ENCODE measurements around the gene SLC9A3. TPM values are rescaled to one million over a fixed set of nuclear protein-coding genes. Genes with fewer than 3 reads are reported as not detected.

The SLC9A3 gene
- total and polyA plus RNA-seq, 2 of the 13 experiments (the other 11 are each of a cell fraction or from before 2014, with no cell fraction given): 1.5 to 1.8 TPM

DNA sequence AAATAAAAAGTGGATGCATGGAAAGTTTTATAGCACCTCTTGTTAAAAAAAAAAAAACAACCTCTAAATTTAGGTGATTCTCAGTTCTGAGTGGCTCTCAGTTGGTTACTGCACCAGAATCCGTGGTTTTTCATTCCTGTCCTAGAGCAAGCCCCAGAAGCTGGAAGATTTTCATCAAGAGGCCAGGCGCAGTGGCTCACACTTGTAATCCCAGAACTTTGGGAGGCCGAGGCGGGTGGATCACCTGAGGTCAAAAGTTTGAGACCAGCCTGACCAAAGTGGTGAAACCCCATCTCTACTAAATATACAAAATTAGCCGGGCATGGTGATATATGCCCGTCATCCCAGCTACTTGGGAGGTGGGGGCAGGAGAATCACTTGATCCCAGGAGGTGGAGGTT, 27.2 kb upstream of the SLC9A3 start:
- intact Hi-C loops (cut with micrococcal nuclease; ENCODE audit: unreplicated experiment): no loop called here

More for the DNA sequence above, 27.2 kb upstream of the SLC9A3 start:
- H3K27ac ChIP-seq (ENCODE audit: extremely low read length, insufficient read depth, low read length): no peak overlapping the region
- in situ Hi-C loops (cut with HindIII; ENCODE audit: extremely low pct_ligation_motif_present, low pct_unique_long_range_greater_than_20kb): no loop called here
- ATAC-seq (no peak), FAIRE-seq (no peak), DNase-seq (ENCODE audit: low spot score) (no peak)
- H3K79me2 ChIP-seq (ENCODE audit: insufficient read depth, low read length): no peaks in the 10 kb centered on the region
- H2AFZ ChIP-seq (ENCODE audit: low read length): no peak overlapping the region
- no peak overlapping the region for H3K9ac ChIP-seq (ENCODE audit: insufficient read depth, low read depth, low read length)
- H3K4me2 ChIP-seq (ENCODE audit: low read depth, low read length): no peak overlapping the region
- H3K4me1 ChIP-seq (ENCODE audit: insufficient read depth, low read length): peaks cover 20% of the 10 kb centered on the region
- no peaks in the 10 kb centered on the region for H3K36me3 ChIP-seq (replicated peaks in 1 of 2; ENCODE audit: control insufficient read depth in 1 of 2, insufficient read depth in 2 of 2, low read length in 2 of 2)
- peaks cover 8 to 28% of the 10 kb centered on the region in 2 experiments; a peak in 4 of 5 replicates for H3K27me3 ChIP-seq (ENCODE audit: control insufficient read depth in 1 of 2, insufficient read depth in 2 of 2, low read length in 2 of 2)
- H3K4me3 ChIP-seq (replicated peaks in 1 of 3; ENCODE audit: insufficient read depth in 1 of 3, low read depth in 2 of 3, low read length in 3 of 3): no peak overlapping the region
- no peaks in the 10 kb centered on the region for H4K20me1 ChIP-seq (ENCODE audit: insufficient read depth, low read length)
- no TSS peak for BruUV-seq (replicated peaks)
- POLR2A ChIA-PET: no interaction called here
- CTCF ChIA-PET (ENCODE audit: low intra/inter-chr PET ratio, low total read pairs): no interaction called here
- no peak for TF ChIP-seq ZNF547 (CRISPR knock-in tag; IDR thresholded peaks at IDR 0.05)
- no peak for TF ChIP-seq PAF1 (CRISPR knock-in tag; IDR thresholded peaks at IDR 0.05)
- TF ChIP-seq TP53 (CRISPR knock-in tag; conservative IDR thresholded peaks at IDR 0.05): no peak
- TF ChIP-seq ZSCAN9 (CRISPR knock-in tag; IDR thresholded peaks at IDR 0.05; ENCODE audit: borderline replicate concordance): no peak
- TF ChIP-seq ZBED4 (CRISPR knock-in tag; IDR thresholded peaks at IDR 0.05; ENCODE audit: borderline replicate concordance): no peak
- TF ChIP-seq, protein P1, sequence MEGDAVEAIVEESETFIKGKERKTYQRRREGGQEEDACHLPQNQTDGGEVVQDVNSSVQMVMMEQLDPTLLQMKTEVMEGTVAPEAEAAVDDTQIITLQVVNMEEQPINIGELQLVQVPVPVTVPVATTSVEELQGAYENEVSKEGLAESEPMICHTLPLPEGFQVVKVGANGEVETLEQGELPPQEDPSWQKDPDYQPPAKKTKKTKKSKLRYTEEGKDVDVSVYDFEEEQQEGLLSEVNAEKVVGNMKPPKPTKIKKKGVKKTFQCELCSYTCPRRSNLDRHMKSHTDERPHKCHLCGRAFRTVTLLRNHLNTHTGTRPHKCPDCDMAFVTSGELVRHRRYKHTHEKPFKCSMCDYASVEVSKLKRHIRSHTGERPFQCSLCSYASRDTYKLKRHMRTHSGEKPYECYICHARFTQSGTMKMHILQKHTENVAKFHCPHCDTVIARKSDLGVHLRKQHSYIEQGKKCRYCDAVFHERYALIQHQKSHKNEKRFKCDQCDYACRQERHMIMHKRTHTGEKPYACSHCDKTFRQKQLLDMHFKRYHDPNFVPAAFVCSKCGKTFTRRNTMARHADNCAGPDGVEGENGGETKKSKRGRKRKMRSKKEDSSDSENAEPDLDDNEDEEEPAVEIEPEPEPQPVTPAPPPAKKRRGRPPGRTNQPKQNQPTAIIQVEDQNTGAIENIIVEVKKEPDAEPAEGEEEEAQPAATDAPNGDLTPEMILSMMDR (CRISPR knock-in tag; IDR thresholded peaks at IDR 0.05): no peak
- TF ChIP-seq ZNF138 (CRISPR knock-in tag; IDR thresholded peaks at IDR 0.05; ENCODE audit: low read depth): no peak
- no peak for TF ChIP-seq KDM5A (IDR thresholded peaks at IDR 0.05; ENCODE audit: borderline replicate concordance, low read length)
- TF ChIP-seq, protein P2, sequence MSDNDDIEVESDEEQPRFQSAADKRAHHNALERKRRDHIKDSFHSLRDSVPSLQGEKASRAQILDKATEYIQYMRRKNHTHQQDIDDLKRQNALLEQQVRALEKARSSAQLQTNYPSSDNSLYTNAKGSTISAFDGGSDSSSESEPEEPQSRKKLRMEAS (IDR thresholded peaks at IDR 0.05): no peak
- TF ChIP-seq ZNF543 (CRISPR knock-in tag; IDR thresholded peaks at IDR 0.05): no peak
- 34% methylated on average over 4 of the region's 6 CpGs for WGBS (ENCODE audit: low lambda C conversion rate)
- no peaks in the 10 kb centered on the region for H3K9me3 ChIP-seq (ENCODE audit: low read length)

Data from HepG2 (cell line).